H9 (cell line): Measurements from ENCODE around the gene SELPLG. TPM values are rescaled to one million over a fixed set of nuclear protein-coding genes. Genes with fewer than 3 reads are reported as not detected.

Experiments used
- DNase-seq: peaks from one replicate; pipeline ENCODE4 v3.0.0-alpha.2; 2017
- H2AFZ ChIP-seq: one replicate; pipeline ENCODE4 v1.6.1; 2013; ENCODE audit warnings: mild to moderate bottlenecking, low read length, control low read depth, moderate library complexity
- H2AK5ac ChIP-seq: 2 replicates; pipeline ENCODE4 v1.6.1; 2013; ENCODE audit warnings: low read length, control low read depth, mixed read lengths; ENCODE audit not compliant: insufficient read length
- H2BK120ac ChIP-seq: one replicate; pipeline ENCODE4 v1.6.1; 2013; ENCODE audit warnings: low read depth, mild to moderate bottlenecking, low read length, control low read depth, inconsistent platforms; ENCODE audit not compliant: poor library complexity, severe bottlenecking
- H2BK12ac ChIP-seq: 2 replicates; pipeline ENCODE4 v1.6.1; 2013; ENCODE audit warnings: low read length, control low read depth, mixed read lengths, low read depth; ENCODE audit not compliant: insufficient read length
- H2BK15ac ChIP-seq: 2 replicates; pipeline ENCODE4 v1.6.1; 2013; ENCODE audit warnings: low read depth, low read length, control low read depth
- H2BK20ac ChIP-seq: one replicate; pipeline ENCODE4 v1.6.1; 2013; ENCODE audit warnings: low read depth, mild to moderate bottlenecking, low read length, control low read depth, inconsistent platforms; ENCODE audit not compliant: poor library complexity, severe bottlenecking
- H2BK5ac ChIP-seq: 2 replicates; pipeline ENCODE4 v1.6.1; 2013; ENCODE audit warnings: low read length, control low read depth, mixed read lengths; ENCODE audit not compliant: insufficient read length
- H3K14ac ChIP-seq: 2 replicates; pipeline ENCODE4 v1.6.1; 2013; ENCODE audit warnings: low read length, control low read depth; ENCODE audit not compliant: insufficient read depth
- H3K18ac ChIP-seq: 2 replicates; pipeline ENCODE4 v1.6.1; 2013; ENCODE audit warnings: low read depth, mild to moderate bottlenecking, mixed read lengths, low read length, control low read depth; ENCODE audit not compliant: insufficient read length
- H3K23ac ChIP-seq: 2 replicates; pipeline ENCODE4 v1.6.1; 2013; ENCODE audit warnings: low read length, control low read depth, mixed read lengths, low read depth; ENCODE audit not compliant: insufficient read length
- H3K23me2 ChIP-seq: 2 replicates; pipeline ENCODE4 v1.6.1; 2013; ENCODE audit warnings: low read depth, mild to moderate bottlenecking, mixed read lengths, low read length, control low read depth; ENCODE audit not compliant: insufficient read length, poor library complexity, severe bottlenecking
- H3K27ac ChIP-seq: 2 replicates; pipeline ENCODE4 v1.5.1; 2013; ENCODE audit warnings: low read length, control low read depth, mixed read lengths, low read depth; ENCODE audit not compliant: insufficient read length
- H3K27me3 ChIP-seq: 2 replicates; pipeline ENCODE4 v1.6.1; 2013; ENCODE audit warnings: low read length, control low read depth, inconsistent platforms; ENCODE audit not compliant: insufficient read depth
- H3K4ac ChIP-seq: 2 replicates; pipeline ENCODE4 v1.6.1; 2013; ENCODE audit warnings: low read depth, mild to moderate bottlenecking, control low read depth, inconsistent platforms, low read length, moderate library complexity
- H3K4me1 ChIP-seq: 2 replicates; pipeline ENCODE4 v1.6.1; 2013; ENCODE audit warnings: low read length, control low read depth, inconsistent platforms; ENCODE audit not compliant: insufficient read depth
- H3K4me2 ChIP-seq: 2 replicates; pipeline ENCODE4 v1.6.1; 2013; ENCODE audit warnings: low read length, control low read depth, mixed read lengths; ENCODE audit not compliant: insufficient read length, insufficient read depth
- H3K56ac ChIP-seq: 2 replicates; pipeline ENCODE4 v1.6.1; 2013; ENCODE audit warnings: low read depth, mild to moderate bottlenecking, mixed read lengths, low read length, control low read depth; ENCODE audit not compliant: insufficient read length
- H3K79me1 ChIP-seq: 2 replicates; pipeline ENCODE4 v1.6.1; 2013; ENCODE audit warnings: low read depth, mild to moderate bottlenecking, moderate library complexity, low read length, control low read depth, inconsistent platforms; ENCODE audit not compliant: insufficient read depth, poor library complexity, severe bottlenecking
- H3K79me2 ChIP-seq: 2 replicates; pipeline ENCODE4 v1.6.1; 2013; ENCODE audit warnings: low read length, control low read depth, inconsistent platforms; ENCODE audit not compliant: insufficient read depth
- H3K9ac ChIP-seq: 2 replicates; pipeline ENCODE4 v1.6.1; 2013; ENCODE audit warnings: low read length, control low read depth, mixed read lengths; ENCODE audit not compliant: insufficient read length; ENCODE audit errors: extremely low read depth
- H3K9me3 ChIP-seq: one replicate; pipeline ENCODE4 v1.6.1; 2013; ENCODE audit warnings: low read depth, low read length, inconsistent platforms; ENCODE audit not compliant: control insufficient read depth
- H3T11ph ChIP-seq: one replicate; pipeline ENCODE4 v1.6.1; 2013; ENCODE audit warnings: mild to moderate bottlenecking, low read length, control low read depth, inconsistent platforms
- H4K20me1 ChIP-seq: one replicate; pipeline ENCODE4 v1.6.1; 2013; ENCODE audit not compliant: control insufficient read depth, insufficient read length, insufficient read depth
- H4K5ac ChIP-seq: 2 replicates; pipeline ENCODE4 v1.6.1; 2013; ENCODE audit warnings: low read depth, mild to moderate bottlenecking, mixed read lengths, low read length, control low read depth; ENCODE audit not compliant: insufficient read length
- H4K8ac ChIP-seq: replicated peaks from 2 replicates; pipeline ENCODE4 v1.6.1; 2013; ENCODE audit warnings: low read length, control low read depth, mixed read lengths, low read depth; ENCODE audit not compliant: insufficient read length
- H4K91ac ChIP-seq: 2 replicates; pipeline ENCODE4 v1.6.1; 2013; ENCODE audit warnings: low read depth, mild to moderate bottlenecking, moderate library complexity, mixed read lengths, low read length, control low read depth; ENCODE audit not compliant: insufficient read length
- H3K27ac Mint-ChIP-seq, 3 experiments: 2 replicates in 2 of 3; 3 replicates in 1 of 3; pipeline ENCODE4 v1.8.0; 2020 to 2021; ENCODE audit warnings: mixed read lengths in 3 of 3, mild to moderate bottlenecking in 1 of 3, moderate library complexity in 1 of 3
- H3K27me3 Mint-ChIP-seq: 2 replicates; pipeline ENCODE4 v1.8.0; 2021; ENCODE audit warnings: low read depth, mild to moderate bottlenecking, moderate library complexity, mixed read lengths
- H3K36me3 Mint-ChIP-seq, 3 experiments: 2 replicates in 2 of 3; 3 replicates in 1 of 3; pipeline ENCODE4 v1.8.0; 2020 to 2021; ENCODE audit warnings: low read depth in 3 of 3, mixed read lengths in 3 of 3; ENCODE audit not compliant: insufficient read depth in 1 of 3
- H3K4me1 Mint-ChIP-seq, 2 experiments: 2 replicates each; pipeline ENCODE4 v1.8.0; 2020; ENCODE audit warnings: mixed read lengths in 2 of 2
- H3K4me3 Mint-ChIP-seq, 2 experiments: 2 replicates in 1 of 2; 3 replicates in 1 of 2; pipeline ENCODE4 v1.8.0; 2020 to 2021; ENCODE audit warnings: mild to moderate bottlenecking in 2 of 2, mixed read lengths in 2 of 2, moderate library complexity in 1 of 2
- H3K9me3 Mint-ChIP-seq, 2 experiments: 2 replicates in 1 of 2; 3 replicates in 1 of 2; pipeline ENCODE4 v1.8.0; 2020; ENCODE audit warnings: mild to moderate bottlenecking in 2 of 2, mixed read lengths in 2 of 2, moderate library complexity in 1 of 2
- WGBS: extraction: QIAGEN DNeasy Blood & Tissue Kit; methylation state at CpG from one replicate; pipeline ENCODE4 v1.1.7; 2013; ENCODE audit warnings: missing lambda C conversion rate, low lambda C conversion rate, mixed read lengths; ENCODE audit not compliant: insufficient read length; ENCODE audit errors: extremely low coverage; 5-methylcytosine and 5-hydroxymethylcytosine counted together
- total RNA-seq: library from RNA; stranded (reverse); gene quantifications from 2 replicates; pipeline ENCODE4 v1.2.1, GENCODE V29; 2021
- TF ChIP-seq, protein P1 (sequence below): fragments of 200-600 bp; sonication (generic); conservative IDR thresholded peaks from 3 replicates; pipeline ENCODE4 v1.8.0; 2021; ENCODE audit warnings: antibody characterized with exemption, mild to moderate bottlenecking

SELPLG gene
- total RNA-seq, 1 experiment from 2014 or later, result 0.15 TPM

DNA sequence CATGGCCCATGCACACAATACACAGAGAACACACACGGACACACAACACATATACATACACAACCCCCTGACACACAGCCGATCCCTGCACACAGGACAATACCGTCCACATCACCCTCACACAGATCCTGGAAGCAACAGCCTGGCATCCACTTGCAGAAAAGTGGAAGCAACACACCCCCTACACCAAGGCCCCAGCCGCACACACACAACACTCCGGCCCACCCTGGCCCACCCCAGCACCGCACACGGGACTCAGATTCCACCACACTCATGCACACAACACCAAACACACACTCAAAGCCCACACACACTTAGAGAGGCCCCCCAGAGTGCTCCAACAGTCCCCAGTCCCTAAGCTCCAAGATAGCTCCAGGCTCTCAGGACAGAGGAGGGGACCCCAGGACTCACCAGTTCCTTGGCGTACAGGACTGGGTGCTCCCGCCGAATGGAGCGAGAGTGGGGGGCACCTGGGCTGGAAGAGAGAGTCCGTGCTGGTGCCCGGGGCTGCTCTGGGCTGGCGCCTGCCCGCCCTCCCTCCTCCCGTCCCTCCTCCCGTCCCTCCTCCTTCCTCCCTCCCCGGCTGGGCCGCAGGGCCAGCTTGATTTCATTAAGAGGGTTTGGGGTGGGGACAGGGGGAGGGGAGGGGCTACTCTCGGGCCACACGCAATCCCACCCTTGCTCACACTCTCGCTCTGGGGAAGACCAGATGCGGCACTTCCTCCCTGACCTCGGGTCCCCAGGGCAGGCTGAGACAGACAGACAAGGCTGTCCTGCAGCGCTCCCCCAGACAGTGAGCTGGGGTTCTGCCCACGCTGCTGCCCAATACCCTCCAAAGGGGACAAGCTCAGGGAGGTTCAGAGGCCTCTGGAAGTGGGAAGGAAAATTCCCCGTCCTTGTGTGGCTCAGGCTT lies 35.9 kb downstream of the SELPLG start, which contains the start of gene TMEM119:
TSS of gene TMEM119 (minus strand) at position 526 of the 913 bp plus-strand sequence. CDS start 5,701 bp downstream, outside the sequence.
- Histone ChIP-seq H3K18ac (no peak within 1 kb of the TSS), H2AK5ac (no peak within 1 kb of the TSS), H2AFZ (no peak within 1 kb of the TSS), H2BK5ac (no peak within 1 kb of the TSS), H3K23ac (no peak within 1 kb of the TSS), H2BK12ac (no peak within 1 kb of the TSS), H3K4me1 (no peaks in the 10 kb centered on the region), H3K79me2 (no peaks in the 10 kb centered on the region), H4K8ac (no peak within 1 kb of the TSS), H3K56ac (no peak within 1 kb of the TSS), H3K79me1 (no peaks in the 10 kb centered on the region), H4K20me1 (no peaks in the 10 kb centered on the region), H2BK15ac (no peak within 1 kb of the TSS), H2BK120ac (no peak within 1 kb of the TSS), H4K91ac (no peak within 1 kb of the TSS), H3K14ac (no peak within 1 kb of the TSS), H3K27me3 (no peaks in the 10 kb centered on the region), H3K27ac (no peak within 1 kb of the TSS), H3T11ph (no peak within 1 kb of the TSS), H4K5ac (no peak within 1 kb of the TSS), H3K23me2 (no peaks in the 10 kb centered on the region), H2BK20ac (no peak within 1 kb of the TSS), H3K4me2 (no peak within 1 kb of the TSS), H3K4ac (no peak within 1 kb of the TSS), H3K9me3 (no peaks in the 10 kb centered on the region), H3K9ac (no peak within 1 kb of the TSS)
- WGBS, result no CpG with 5 or more reads among the region's 27 CpGs
- H3K4me3 Mint-ChIP-seq, result no peak within 1 kb of the TSS; a peak in 1 of 5 replicates
- TF ChIP-seq, protein P1, sequence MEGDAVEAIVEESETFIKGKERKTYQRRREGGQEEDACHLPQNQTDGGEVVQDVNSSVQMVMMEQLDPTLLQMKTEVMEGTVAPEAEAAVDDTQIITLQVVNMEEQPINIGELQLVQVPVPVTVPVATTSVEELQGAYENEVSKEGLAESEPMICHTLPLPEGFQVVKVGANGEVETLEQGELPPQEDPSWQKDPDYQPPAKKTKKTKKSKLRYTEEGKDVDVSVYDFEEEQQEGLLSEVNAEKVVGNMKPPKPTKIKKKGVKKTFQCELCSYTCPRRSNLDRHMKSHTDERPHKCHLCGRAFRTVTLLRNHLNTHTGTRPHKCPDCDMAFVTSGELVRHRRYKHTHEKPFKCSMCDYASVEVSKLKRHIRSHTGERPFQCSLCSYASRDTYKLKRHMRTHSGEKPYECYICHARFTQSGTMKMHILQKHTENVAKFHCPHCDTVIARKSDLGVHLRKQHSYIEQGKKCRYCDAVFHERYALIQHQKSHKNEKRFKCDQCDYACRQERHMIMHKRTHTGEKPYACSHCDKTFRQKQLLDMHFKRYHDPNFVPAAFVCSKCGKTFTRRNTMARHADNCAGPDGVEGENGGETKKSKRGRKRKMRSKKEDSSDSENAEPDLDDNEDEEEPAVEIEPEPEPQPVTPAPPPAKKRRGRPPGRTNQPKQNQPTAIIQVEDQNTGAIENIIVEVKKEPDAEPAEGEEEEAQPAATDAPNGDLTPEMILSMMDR, result no peak
- peak within 1 kb of the TSS in 1 of 3 experiments; percentile 74; a peak in 3 of 7 replicates for H3K27ac Mint-ChIP-seq
- no peaks in the 10 kb centered on the region for H3K36me3 Mint-ChIP-seq
- DNase-seq, result no peak
- peaks cover 2% of the 10 kb centered on the region; the same call in 1 of the 2 replicates for H3K27me3 Mint-ChIP-seq
- H3K4me1 Mint-ChIP-seq, result peaks cover 4 to 9% of the 10 kb centered on the region in 2 experiments; a peak in 3 of 4 replicates
- H3K9me3 Mint-ChIP-seq, result no peaks in the 10 kb centered on the region
